8988T (cell line): Measurements from ENCODE around the gene FANK1.
"Not testable (repeated sequence)": the region's sequence is repeated elsewhere in the genome, so short reads cannot be mapped to it uniquely, and the experiment has no call there.

Experiments used
- DNase-seq: peaks from one replicate; pipeline ENCODE4 v3.0.0; 2011

FANK1 gene

DNA sequence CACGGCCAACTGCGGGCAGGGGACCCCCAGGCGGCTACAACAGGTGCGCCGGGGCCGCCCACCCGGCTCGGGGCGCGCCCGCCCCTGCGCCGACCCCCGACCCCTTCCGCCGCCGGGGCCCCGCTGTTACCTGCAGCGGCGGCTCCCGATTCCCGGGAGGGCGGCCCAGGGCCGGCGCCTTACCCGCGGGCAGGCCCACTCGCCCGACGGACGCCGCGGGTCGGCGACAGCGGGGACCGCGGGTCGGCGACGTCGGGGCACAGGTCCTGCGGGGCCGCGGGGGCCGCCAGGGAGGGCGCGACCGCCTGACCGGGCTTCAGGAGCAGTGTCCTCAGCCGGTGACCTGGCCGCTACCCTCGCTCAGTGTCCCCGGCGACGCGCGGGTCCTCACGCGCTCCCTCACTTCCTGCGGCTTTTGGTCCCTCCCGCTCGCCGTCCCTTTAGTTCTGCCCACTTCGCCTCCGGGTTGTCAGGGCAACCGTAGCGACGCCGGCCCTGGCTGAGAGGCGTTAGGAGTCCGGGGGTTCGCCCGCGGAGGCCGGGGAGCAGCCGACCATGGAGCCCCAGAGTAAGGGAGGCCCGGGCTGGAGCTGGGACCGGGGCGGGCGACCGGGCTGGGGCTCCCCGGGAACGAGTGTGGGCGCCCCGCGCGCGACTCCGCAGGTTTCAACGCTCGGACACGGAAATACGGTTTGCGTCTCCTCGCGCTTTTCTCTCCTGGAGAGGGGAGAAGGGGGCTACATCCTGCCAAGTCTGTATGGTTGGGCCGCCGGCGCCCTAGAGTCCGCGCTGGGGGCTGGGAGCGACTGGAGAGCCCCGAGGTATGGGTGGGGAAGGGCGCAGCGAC lies at the start of gene FANK1:
Gene FANK1 (plus strand): TSS at position 477 of the 847 bp plus-strand sequence. CDS start 79 bp downstream, at position 556.
- DNase-seq = peak; percentile 58

DNA sequence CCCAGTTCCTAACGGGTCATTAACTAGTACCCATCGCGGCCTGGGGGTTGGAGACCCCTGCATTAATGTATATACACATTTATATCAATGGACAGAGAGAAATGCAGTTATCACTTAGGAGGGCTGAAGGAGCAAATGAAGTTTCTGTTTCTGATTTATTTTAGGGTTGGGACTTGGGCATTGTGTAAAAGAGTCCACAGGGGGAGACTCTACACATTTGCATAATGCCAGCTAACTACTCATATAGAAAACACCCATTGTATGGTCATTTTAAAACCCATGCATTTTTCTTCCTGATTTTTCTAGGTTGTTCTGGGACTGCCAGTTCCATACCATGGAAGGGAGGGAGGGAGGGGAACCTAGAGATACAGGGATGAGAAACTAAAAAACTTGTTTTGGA lies 49.5 kb upstream of the FANK1 start:
- DNase-seq = no peak

- DNase-seq = no peak
Observed at GRCh38 chr10:125848371-125848770, 48.0 kb upstream of the FANK1 start.

GRCh38 chr10:125848857-125849256 lies 47.5 kb upstream of the FANK1 start:
- DNase-seq = no peak

DNA sequence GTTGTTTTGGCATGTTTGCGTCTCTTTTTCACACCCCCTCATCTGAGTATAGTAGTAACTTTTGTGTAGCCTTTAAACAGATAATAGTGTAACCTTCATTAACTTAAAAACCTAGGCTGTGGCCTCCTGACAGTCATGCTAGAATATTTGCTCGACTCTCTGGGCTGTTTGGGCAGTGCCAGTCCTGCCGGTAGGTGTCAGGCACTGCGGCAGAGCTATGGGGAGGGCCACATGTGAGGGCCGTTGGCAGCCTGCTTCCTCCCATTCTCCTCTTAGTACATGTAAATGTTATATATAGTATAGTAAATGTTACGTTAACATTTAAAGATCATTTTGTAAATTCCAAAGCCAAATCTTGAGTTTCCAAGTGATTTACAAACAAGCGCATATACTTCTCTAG lies 46.9 kb upstream of the FANK1 start:
- no peak for DNase-seq

DNA sequence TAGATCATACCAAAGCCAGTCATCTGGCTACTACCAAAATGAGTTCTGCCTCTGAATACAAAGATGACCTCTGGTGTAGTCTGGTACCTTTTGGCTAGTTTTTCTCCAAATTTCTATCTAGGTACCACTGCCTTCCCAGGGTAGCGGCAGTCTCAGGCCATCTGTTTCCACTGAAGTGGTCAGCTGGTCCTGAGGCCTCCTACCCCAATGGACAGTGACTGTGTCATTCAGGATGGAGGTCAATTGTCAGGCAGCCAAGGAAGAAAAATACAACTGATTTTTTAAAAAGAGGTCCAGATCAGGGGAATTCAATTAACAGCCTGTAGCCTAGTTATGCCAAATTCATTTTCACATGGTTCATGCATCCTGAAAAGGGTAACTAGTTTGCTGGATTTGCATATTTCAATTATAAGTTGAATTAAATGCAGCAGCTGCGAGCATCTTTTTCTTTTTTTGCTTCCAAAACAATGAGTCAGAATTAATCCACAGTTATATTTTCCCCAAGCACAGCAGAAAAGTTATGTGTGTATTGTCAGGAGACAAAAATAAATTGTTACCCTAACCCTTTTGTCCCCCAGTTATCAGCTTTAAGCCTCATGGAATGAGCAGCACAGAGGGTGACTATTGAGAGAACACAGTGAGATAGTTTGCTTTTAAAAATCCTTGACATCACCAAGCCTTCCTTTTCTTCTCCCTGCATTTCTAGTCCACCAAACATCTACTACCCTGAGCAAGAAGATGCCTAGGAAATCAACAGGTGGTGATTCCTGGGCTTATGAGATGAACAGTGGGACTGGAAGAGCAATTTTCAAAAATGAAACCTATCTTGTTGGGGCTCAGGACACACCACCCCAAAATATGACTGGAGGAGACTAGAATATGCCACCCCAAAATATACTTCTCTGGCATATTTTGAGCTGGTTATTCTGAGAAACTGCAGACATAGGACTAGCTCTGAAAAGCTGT lies 45.3 kb upstream of the FANK1 start:
- no peak for DNase-seq

GRCh38 chr10:125852487-125852886 lies 43.9 kb upstream of the FANK1 start:
- no peak for DNase-seq

- no peak for DNase-seq
Observed at GRCh38 chr10:125857185-125857760, 39.1 kb upstream of the FANK1 start.

- DNase-seq = no peak
Observed at GRCh38 chr10:125859128-125859817, 37.1 kb upstream of the FANK1 start.

DNA sequence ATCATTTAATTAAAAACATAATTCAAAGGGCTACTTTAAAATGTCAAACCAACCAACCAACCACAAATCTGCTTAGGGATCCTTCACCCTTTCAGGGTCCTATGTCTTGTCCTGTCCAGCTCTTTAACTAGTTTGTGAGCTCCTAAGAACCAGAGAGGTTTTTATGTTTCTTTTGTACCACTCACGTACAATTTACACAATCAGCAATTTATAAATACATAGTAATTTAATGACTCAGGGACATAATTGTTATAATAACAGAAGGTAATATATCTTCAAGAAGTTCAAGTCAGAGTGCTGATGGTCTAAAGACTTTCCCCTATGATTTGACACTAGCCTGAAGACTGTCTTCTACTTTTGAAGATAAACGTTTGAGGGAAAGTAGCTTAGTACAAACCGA lies 31.2 kb upstream of the FANK1 start:
- DNase-seq = no peak

GRCh38 chr10:125866421-125867029 lies 29.8 kb upstream of the FANK1 start:
- DNase-seq = no peak

DNA sequence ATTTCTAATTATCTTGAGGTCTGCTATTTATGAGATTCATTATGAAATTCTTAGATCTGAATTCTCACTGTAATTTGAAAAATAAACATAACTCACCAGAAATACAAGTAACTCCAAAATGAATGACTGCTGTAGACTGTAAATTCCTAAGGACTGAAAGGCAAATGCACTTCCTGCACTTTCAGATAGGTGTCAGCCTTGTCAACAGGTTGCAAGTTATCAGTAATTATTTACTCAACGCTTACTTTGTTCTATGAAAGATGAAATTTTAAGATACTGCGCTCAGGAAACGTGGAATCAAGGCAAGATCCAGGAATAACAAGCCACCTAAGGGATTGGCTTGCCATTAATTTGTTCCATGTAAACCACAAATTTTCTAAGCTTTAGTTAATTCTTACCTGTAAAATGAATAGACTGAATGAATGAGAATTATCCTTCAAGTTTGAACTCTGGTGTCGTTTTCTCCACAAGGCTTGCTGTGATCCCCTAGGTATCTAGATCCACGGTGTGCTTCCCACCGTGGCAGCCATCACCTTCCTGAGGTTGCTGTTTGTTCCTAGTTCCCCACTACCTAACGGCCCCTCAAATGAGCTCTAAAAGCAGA lies 27.9 kb upstream of the FANK1 start:
- no peak for DNase-seq

DNA sequence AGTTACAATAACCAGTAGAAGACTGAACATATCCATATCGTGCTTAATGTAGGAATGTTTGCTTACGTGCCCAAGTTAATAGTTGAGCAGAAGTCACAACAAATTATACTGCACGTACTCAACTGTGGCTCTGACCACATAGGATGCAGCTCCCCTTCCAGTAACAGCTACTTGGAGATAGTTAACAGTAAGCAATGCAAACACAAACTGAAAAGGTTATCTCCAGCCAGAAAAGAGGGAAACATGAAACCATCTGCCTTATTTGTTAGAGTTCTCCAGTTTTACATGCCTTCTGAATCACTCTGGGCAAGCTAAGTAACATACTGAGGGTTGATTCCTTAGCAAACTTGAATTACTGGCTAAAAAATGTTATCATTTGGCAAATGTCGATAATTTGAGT lies 25.0 kb upstream of the FANK1 start:
- no peak for DNase-seq

DNA sequence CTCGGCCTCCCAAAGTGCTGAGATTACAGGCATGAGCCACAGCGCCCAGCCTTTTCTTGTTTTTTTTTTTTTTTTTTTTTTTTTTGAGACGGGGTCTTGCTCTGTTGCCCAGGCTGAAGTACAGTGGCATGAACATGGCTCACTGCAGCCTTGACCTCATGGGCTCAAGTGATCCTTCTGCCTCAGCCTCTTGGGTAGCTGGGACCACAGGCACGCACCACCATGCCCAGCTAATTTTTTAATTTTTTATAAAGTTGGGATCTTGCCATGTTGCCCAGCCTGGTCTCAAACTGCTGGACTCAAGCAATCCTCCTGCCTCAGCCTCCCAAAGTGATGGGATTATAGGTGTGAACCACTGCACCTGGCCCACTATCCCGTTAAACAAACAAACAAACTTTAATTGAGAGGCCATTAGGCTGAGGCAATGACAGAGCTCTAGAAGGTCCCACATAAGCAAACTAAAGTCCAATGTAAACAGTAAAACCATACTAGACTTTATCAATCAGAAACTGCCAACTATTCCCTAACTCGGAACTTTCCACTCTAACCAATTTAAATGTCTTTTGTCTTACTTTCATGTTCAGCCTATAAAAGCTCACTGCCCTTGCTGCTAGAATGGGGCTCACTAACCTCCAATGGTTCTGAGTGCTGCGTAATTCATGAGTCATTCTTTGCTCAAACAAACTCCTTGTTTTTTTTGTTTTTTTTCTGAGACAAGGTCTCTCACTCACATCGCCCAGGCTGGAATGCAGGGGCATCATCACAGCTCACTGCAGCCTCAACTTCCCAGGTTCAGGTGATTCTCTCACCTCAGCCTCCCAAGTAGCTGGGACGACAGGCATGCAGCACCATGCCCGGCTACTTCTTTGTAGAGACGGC lies 17.2 kb upstream of the FANK1 start:
- DNase-seq = no peak

DNA sequence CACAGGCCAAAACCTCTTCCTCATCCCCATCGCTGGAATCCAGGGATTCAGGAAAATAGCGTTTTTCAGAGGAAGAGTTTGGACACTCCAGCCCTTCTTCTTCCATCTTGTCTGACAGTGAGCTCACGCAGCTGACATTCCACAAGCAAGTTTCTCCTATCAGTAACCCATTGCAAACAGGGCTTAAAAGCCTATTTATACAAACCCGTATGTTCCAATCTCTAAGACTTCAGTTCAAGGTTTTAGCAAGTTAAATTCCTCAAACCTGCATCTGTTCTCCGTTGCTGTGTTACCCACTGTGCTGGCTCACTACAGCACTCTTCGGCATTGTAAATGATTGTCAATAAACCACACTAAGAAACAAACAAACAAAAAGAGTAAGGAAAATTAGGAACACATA lies 15.6 kb upstream of the FANK1 start:
- no peak for DNase-seq

GRCh38 chr10:125881192-125881591 lies 15.2 kb upstream of the FANK1 start, which contains the start of gene DHX32:
DHX32 (minus strand) TSS chr10:125881292; CDS start chr10:125880824, 468 bp downstream.
- no peak for DNase-seq

DNA sequence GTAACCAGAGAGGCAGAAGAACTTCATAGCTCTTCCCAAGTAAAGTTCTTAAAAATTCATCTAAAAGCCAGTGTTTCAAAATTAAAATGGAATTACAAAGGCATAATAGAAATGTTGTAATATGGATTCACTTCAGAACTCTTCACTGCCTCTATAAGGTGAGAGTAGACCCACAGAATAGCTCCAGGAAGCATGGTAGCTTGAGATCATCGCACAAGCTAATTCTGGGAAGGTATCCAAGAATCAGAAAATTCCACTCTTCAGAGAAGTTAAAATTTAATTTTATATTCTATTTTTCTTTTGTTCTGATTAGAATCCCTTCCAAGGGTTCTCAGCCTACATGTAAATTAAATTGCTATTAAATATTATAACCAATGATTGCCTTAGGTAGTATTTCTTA lies 13.8 kb upstream of the FANK1 start:
- no peak for DNase-seq

DNA sequence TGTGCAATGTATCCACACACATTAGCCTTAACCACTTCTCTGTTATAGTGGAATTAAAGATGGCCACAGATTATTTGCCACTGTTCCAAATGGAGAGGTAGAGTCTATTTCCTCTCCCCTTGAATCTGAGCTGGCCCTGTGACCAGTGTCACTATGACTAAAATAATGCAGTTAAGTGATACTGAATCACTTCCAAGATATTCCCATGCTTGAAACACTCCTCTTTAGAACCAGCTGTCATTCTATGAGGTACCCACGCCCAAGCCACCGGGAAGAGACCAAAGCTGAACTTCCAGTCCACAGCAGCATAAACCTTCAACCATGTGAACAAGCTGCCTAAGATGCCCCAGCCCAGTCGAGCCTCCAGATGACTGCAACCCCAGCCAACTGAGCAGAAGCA lies 13.2 kb upstream of the FANK1 start:
- no peak for DNase-seq

- DNase-seq = no peak
Observed at GRCh38 chr10:125886914-125887512, 9.4 kb upstream of the FANK1 start.

DNA sequence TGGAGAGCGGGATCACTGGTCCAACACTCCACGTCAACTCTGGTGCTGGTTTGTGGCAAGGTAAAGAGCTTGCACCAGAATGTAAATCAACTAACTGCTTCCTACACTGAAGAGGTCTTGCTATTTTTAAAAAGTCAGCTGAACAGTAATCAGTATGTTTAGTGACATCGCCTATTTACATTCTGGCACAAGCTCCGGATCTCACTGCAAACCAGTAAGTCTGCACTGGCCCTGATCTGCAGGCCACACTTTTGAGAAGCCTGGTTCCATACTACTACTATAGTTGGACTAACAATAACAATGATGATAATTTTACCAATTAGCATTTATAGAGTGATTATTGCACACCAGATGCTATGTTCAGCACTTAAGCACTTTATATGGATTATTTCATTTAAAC lies 6.9 kb upstream of the FANK1 start:
- DNase-seq = not testable (repeated sequence)
